Fibroblast of pulmonary artery (primary cell): Measurements from ENCODE around the gene PTPRA.

ENCODE experiments used
- DNase-seq: peaks from one replicate; pipeline ENCODE4 v3.0.0-alpha.2; 2010; ENCODE audit warnings: low read depth
- H3K4me3 ChIP-seq: replicated peaks from 2 replicates; pipeline ENCODE4 v1.5.1; 2011; ENCODE audit warnings: low read depth, mild to moderate bottlenecking, control low read depth, low read length, moderate library complexity
- CTCF ChIP-seq: IDR thresholded peaks from 2 replicates; pipeline ENCODE4 v1.5.1; 2011; ENCODE audit warnings: mild to moderate bottlenecking, control low read depth, low read length, inconsistent platforms; ENCODE audit errors: missing control alignments

Gene PTPRA

GRCh38 chr20:2967841-2968240 is 94.6 kb downstream of the PTPRA start:
- no peak overlapping the region for H3K4me3 ChIP-seq
- DNase-seq, result no peak
- no peak for TF ChIP-seq CTCF

GRCh38 chr20:2972126-2972525 is 98.8 kb downstream of the PTPRA start:
- H3K4me3 ChIP-seq, result no peak overlapping the region
- TF ChIP-seq CTCF, result no peak
- DNase-seq, result no peak

- TF ChIP-seq CTCF, result no peak
- H3K4me3 ChIP-seq, result no peak overlapping the region
- DNase-seq, result no peak
Observed at GRCh38 chr20:2973574-2973973, 100.3 kb downstream of the PTPRA start.

DNA sequence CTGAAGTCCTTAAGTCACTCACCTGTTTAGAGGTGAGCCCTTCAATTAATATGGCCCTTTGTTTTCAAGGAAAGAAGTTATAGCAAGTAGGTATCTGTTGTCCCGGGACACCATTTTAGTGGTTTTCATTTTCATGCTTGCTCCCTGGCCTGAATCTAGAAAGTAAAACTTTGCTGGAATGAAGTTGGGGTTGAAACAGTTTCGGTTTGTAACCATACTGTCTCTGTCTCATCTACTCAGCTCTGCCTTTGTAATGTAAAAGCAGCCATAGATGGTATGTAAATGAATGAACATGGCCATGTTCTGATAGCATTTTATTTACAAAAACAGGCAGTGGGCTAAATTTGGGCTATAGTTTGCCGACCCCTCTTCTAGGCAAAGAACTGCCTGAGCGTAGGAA is 105.2 kb downstream of the PTPRA start:
- H3K4me3 ChIP-seq, result no peak overlapping the region
- DNase-seq, result no peak
- TF ChIP-seq CTCF, result no peak

- no peak for TF ChIP-seq CTCF
- no peak overlapping the region for H3K4me3 ChIP-seq
- DNase-seq, result no peak
Observed at GRCh38 chr20:2981646-2982045, 108.4 kb downstream of the PTPRA start.

- no peak for DNase-seq
- TF ChIP-seq CTCF, result no peak
- no peak overlapping the region for H3K4me3 ChIP-seq
Observed at GRCh38 chr20:2983508-2983907, 110.2 kb downstream of the PTPRA start.

GRCh38 chr20:2984028-2984501 is 110.8 kb downstream of the PTPRA start:
- H3K4me3 ChIP-seq, result no peak overlapping the region
- DNase-seq, result no peak
- no peak for TF ChIP-seq CTCF
